ENCODE results near the gene OR1M1. TPM values are rescaled to one million over a fixed set of nuclear protein-coding genes. Genes with fewer than 3 reads are reported as not detected.
"Not testable (repeated sequence)": the region's sequence is repeated elsewhere in the genome, so short reads cannot be mapped to it uniquely, and the experiment has no call there.

OR1M1 gene
- not detected for total RNA-seq
- under 1 TPM in 2 of 8 donors, not detected in 6; 0.04 to 0.07 TPM for polyA plus RNA-seq (ENCODE audit: insufficient read depth in 1 of 8, insufficient read length in 8 of 8, low replicate concordance in 1 of 8)
- long read RNA-seq, donor 1, partial matches to known transcripts = 0 of 1 reads
- long read RNA-seq, donor 1, other reads (novel, unspliced or antisense) = 0 of 1 reads
- long read RNA-seq, donor 2 = 0 reads
- long read RNA-seq, donor 3 = 0 reads
- long read RNA-seq, donor 4 = 0 reads
- long read RNA-seq, donor 5 = 0 reads
- long read RNA-seq, donor 6 = 0 reads
- long read RNA-seq, donor 7 = 0 reads
- long read RNA-seq, donor 8 = 0 reads
- long read RNA-seq, donor 9 = 0 reads
- long read RNA-seq, donor 10 = 0 reads
- long read RNA-seq, donor 11 = 0 reads

- no peaks in the 10 kb centered on the region for H3K36me3 ChIP-seq (ENCODE audit: control insufficient read depth, insufficient read depth, low read length)
- no peaks in the 10 kb centered on the region for H3K27me3 ChIP-seq (ENCODE audit: control insufficient read depth, insufficient read depth, low read length)
- no peak within 1 kb of the TSS for H3K27ac ChIP-seq (ENCODE audit: low read length)
- no peaks in the 10 kb centered on the region for H3K4me1 ChIP-seq (ENCODE audit: control insufficient read depth, insufficient read depth, low read length)
- no CpG with 5 or more reads among the region's 2 CpGs for WGBS (ENCODE audit: insufficient coverage)
- no peak within 1 kb of the TSS for H3K4me3 ChIP-seq (ENCODE audit: low read length)
- H3K9me3 ChIP-seq (replicated peaks; ENCODE audit: control insufficient read depth, low read depth, low read length) = no peaks in the 10 kb centered on the region
- no peak for DNase-seq
Observed at GRCh38 chr19:9086761-9087160, at the start of gene OR1M1. Gene OR1M1 (plus strand): TSS chr19:9087061. CDS start chr19:9093245, 6,184 bp downstream.

- H3K27ac ChIP-seq (ENCODE audit: low read length) = no peak overlapping the region
- WGBS (ENCODE audit: insufficient coverage) = 84% methylated on average over 7 of the region's 8 CpGs
- H3K4me3 ChIP-seq (ENCODE audit: low read length) = no peak overlapping the region
- no peak for DNase-seq
- H3K4me1 ChIP-seq (ENCODE audit: control insufficient read depth, insufficient read depth, low read length) = no peaks in the 10 kb centered on the region
- H3K9me3 ChIP-seq (replicated peaks; ENCODE audit: control insufficient read depth, low read depth, low read length) = no peaks in the 10 kb centered on the region
- H3K27me3 ChIP-seq (ENCODE audit: control insufficient read depth, insufficient read depth, low read length) = no peaks in the 10 kb centered on the region
- no peaks in the 10 kb centered on the region for H3K36me3 ChIP-seq (ENCODE audit: control insufficient read depth, insufficient read depth, low read length)
Observed at GRCh38 chr19:9037400-9038062, 49.3 kb upstream of the OR1M1 start.

- DNase-seq = no peak
- Histone ChIP-seq H3K27me3 (ENCODE audit: control insufficient read depth, insufficient read depth, low read length) (no peaks in the 10 kb centered on the region), H3K4me1 (ENCODE audit: control insufficient read depth, insufficient read depth, low read length) (no peaks in the 10 kb centered on the region), H3K9me3 (replicated peaks; ENCODE audit: control insufficient read depth, low read depth, low read length) (no peaks in the 10 kb centered on the region), H3K27ac (ENCODE audit: low read length) (no peak overlapping the region), H3K4me3 (ENCODE audit: low read length) (no peak overlapping the region), H3K36me3 (ENCODE audit: control insufficient read depth, insufficient read depth, low read length) (no peaks in the 10 kb centered on the region)
- 85% methylated on average over 4 of the region's 5 CpGs for WGBS (ENCODE audit: insufficient coverage)
Observed at GRCh38 chr19:9039728-9040127, 47.1 kb upstream of the OR1M1 start.

GRCh38 chr19:9040131-9040530 is 46.7 kb upstream of the OR1M1 start:
- Histone ChIP-seq H3K27me3 (ENCODE audit: control insufficient read depth, insufficient read depth, low read length) (no peaks in the 10 kb centered on the region), H3K9me3 (replicated peaks; ENCODE audit: control insufficient read depth, low read depth, low read length) (no peaks in the 10 kb centered on the region), H3K4me1 (ENCODE audit: control insufficient read depth, insufficient read depth, low read length) (no peaks in the 10 kb centered on the region), H3K27ac (ENCODE audit: low read length) (no peak overlapping the region), H3K36me3 (ENCODE audit: control insufficient read depth, insufficient read depth, low read length) (no peaks in the 10 kb centered on the region), H3K4me3 (ENCODE audit: low read length) (no peak overlapping the region)
- DNase-seq = no peak
- 67% methylated on average over 7 of the region's 9 CpGs for WGBS (ENCODE audit: insufficient coverage)

GRCh38 chr19:9041023-9041422 is 45.8 kb upstream of the OR1M1 start:
- 92% methylated on average over 5 of the region's 8 CpGs for WGBS (ENCODE audit: insufficient coverage)
- no peaks in the 10 kb centered on the region for H3K4me1 ChIP-seq (ENCODE audit: control insufficient read depth, insufficient read depth, low read length)

GRCh38 chr19:9043524-9043923 is 43.3 kb upstream of the OR1M1 start:
- H3K36me3 ChIP-seq (ENCODE audit: control insufficient read depth, insufficient read depth, low read length) = no peaks in the 10 kb centered on the region
- no peaks in the 10 kb centered on the region for H3K9me3 ChIP-seq (replicated peaks; ENCODE audit: control insufficient read depth, low read depth, low read length)
- no peaks in the 10 kb centered on the region for H3K4me1 ChIP-seq (ENCODE audit: control insufficient read depth, insufficient read depth, low read length)
- H3K4me3 ChIP-seq (ENCODE audit: low read length) = no peak overlapping the region
- no peak for DNase-seq
- no peak overlapping the region for H3K27ac ChIP-seq (ENCODE audit: low read length)
- WGBS (ENCODE audit: insufficient coverage) = 100% methylated on average over 2 of the region's 5 CpGs
- no peaks in the 10 kb centered on the region for H3K27me3 ChIP-seq (ENCODE audit: control insufficient read depth, insufficient read depth, low read length)

More at GRCh38 chr19:9041023-9041422, 45.8 kb upstream of the OR1M1 start:
- no peak for DNase-seq
- Histone ChIP-seq H3K27ac (ENCODE audit: low read length) (no peak overlapping the region), H3K4me3 (ENCODE audit: low read length) (no peak overlapping the region), H3K36me3 (ENCODE audit: control insufficient read depth, insufficient read depth, low read length) (no peaks in the 10 kb centered on the region), H3K27me3 (ENCODE audit: control insufficient read depth, insufficient read depth, low read length) (no peaks in the 10 kb centered on the region), H3K9me3 (replicated peaks; ENCODE audit: control insufficient read depth, low read depth, low read length) (no peaks in the 10 kb centered on the region)

- Histone ChIP-seq H3K4me1 (ENCODE audit: control insufficient read depth, insufficient read depth, low read length) (no peaks in the 10 kb centered on the region), H3K4me3 (ENCODE audit: low read length) (no peak overlapping the region), H3K27ac (ENCODE audit: low read length) (no peak overlapping the region), H3K36me3 (ENCODE audit: control insufficient read depth, insufficient read depth, low read length) (no peaks in the 10 kb centered on the region), H3K27me3 (ENCODE audit: control insufficient read depth, insufficient read depth, low read length) (no peaks in the 10 kb centered on the region), H3K9me3 (replicated peaks; ENCODE audit: control insufficient read depth, low read depth, low read length) (no peaks in the 10 kb centered on the region)
- DNase-seq = no peak
- WGBS (ENCODE audit: insufficient coverage) = no CpG with 5 or more reads among the region's 3 CpGs
Observed at GRCh38 chr19:9044449-9044848, 42.4 kb upstream of the OR1M1 start.

- DNase-seq = no peak
- H3K36me3 ChIP-seq (ENCODE audit: control insufficient read depth, insufficient read depth, low read length) = no peaks in the 10 kb centered on the region
- no peak overlapping the region for H3K27ac ChIP-seq (ENCODE audit: low read length)
- 46% methylated on average over 3 of the region's 4 CpGs for WGBS (ENCODE audit: insufficient coverage)
- H3K4me3 ChIP-seq (ENCODE audit: low read length) = no peak overlapping the region
- no peaks in the 10 kb centered on the region for H3K4me1 ChIP-seq (ENCODE audit: control insufficient read depth, insufficient read depth, low read length)
- H3K27me3 ChIP-seq (ENCODE audit: control insufficient read depth, insufficient read depth, low read length) = no peaks in the 10 kb centered on the region
- no peaks in the 10 kb centered on the region for H3K9me3 ChIP-seq (replicated peaks; ENCODE audit: control insufficient read depth, low read depth, low read length)
Observed at GRCh38 chr19:9046694-9047093, 40.2 kb upstream of the OR1M1 start.

- no peaks in the 10 kb centered on the region for H3K4me1 ChIP-seq (ENCODE audit: control insufficient read depth, insufficient read depth, low read length)
- no peaks in the 10 kb centered on the region for H3K9me3 ChIP-seq (replicated peaks; ENCODE audit: control insufficient read depth, low read depth, low read length)
- WGBS (ENCODE audit: insufficient coverage) = 86% methylated on average over 4 of the region's 4 CpGs
- no peaks in the 10 kb centered on the region for H3K27me3 ChIP-seq (ENCODE audit: control insufficient read depth, insufficient read depth, low read length)
- H3K36me3 ChIP-seq (ENCODE audit: control insufficient read depth, insufficient read depth, low read length) = no peaks in the 10 kb centered on the region
- no peak overlapping the region for H3K27ac ChIP-seq (ENCODE audit: low read length)
- DNase-seq = no peak
- no peak overlapping the region for H3K4me3 ChIP-seq (ENCODE audit: low read length)
Observed at GRCh38 chr19:9052894-9053293, 34.0 kb upstream of the OR1M1 start.

- H3K4me3 ChIP-seq (ENCODE audit: low read length); DNase-seq; H3K36me3 ChIP-seq (ENCODE audit: control insufficient read depth, insufficient read depth, low read length); H3K9me3 ChIP-seq (replicated peaks; ENCODE audit: control insufficient read depth, low read depth, low read length); H3K27me3 ChIP-seq (ENCODE audit: control insufficient read depth, insufficient read depth, low read length); H3K4me1 ChIP-seq (ENCODE audit: control insufficient read depth, insufficient read depth, low read length); H3K27ac ChIP-seq (ENCODE audit: low read length): not testable (repeated sequence)
- WGBS (ENCODE audit: insufficient coverage) = no CpG with 5 or more reads among the region's 6 CpGs
Observed at GRCh38 chr19:9053674-9054073, 33.2 kb upstream of the OR1M1 start.
